Right atrium auricular region (tissue), 2 donors: Measurements from ENCODE around the gene SNX11. TPM values are rescaled to one million over a fixed set of nuclear protein-coding genes. Genes with fewer than 3 reads are reported as not detected.

Experiments used
- DNase-seq: peaks from one replicate; pipeline ENCODE4 v3.0.0-alpha.2; 2019; ENCODE audit warnings: low spot score
- H3K27ac ChIP-seq, 2 donors: fragments of 200-600 bp; sonication (generic); 1 replicate in 1 of 2; 2 replicates in 1 of 2; pipeline ENCODE4 v1.5.1; 2016 to 2019
- H3K27me3 ChIP-seq, 2 donors: fragments of 200-600 bp; sonication (generic); one replicate each; pipeline versions ENCODE4 v1.5.1 to v1.6.0; 2017 to 2019
- H3K36me3 ChIP-seq: fragments of 200-600 bp; sonication (generic); one replicate; pipeline ENCODE4 v1.5.1; 2016
- H3K4me1 ChIP-seq, 2 donors: fragments of 200-600 bp; sonication (generic); one replicate each; pipeline versions ENCODE4 v1.5.1 to v1.6.0; 2017 to 2019
- H3K4me3 ChIP-seq, 2 donors: fragments of 200-600 bp; sonication (generic); 1 replicate in 1 of 2; 2 replicates in 1 of 2; pipeline ENCODE4 v1.5.1; 2017 to 2019; ENCODE audit warnings: mild to moderate bottlenecking in 1 of 2, moderate library complexity in 1 of 2
- H3K9me3 ChIP-seq, 2 donors: fragments of 200-600 bp; sonication (generic); one replicate each; pipeline ENCODE4 v1.5.1; 2019
- total RNA-seq, 2 donors: library from RNA; depleted of rRNA; stranded (reverse); fragments of >200 nt; gene quantifications; one replicate each; pipeline ENCODE4 v1.1.0, GENCODE V29; 2016
- TF ChIP-seq, protein P1 (sequence below), 2 donors: fragments of 200-600 bp; sonication (generic); IDR thresholded peaks; one replicate each; pipeline ENCODE4 v1.5.1; 2019; ENCODE audit warnings: antibody characterized with exemption in 2 of 2

The SNX11 gene
- total RNA-seq, 2 donors from 2014 or later, result 5.4 to 9.3 TPM

DNA sequence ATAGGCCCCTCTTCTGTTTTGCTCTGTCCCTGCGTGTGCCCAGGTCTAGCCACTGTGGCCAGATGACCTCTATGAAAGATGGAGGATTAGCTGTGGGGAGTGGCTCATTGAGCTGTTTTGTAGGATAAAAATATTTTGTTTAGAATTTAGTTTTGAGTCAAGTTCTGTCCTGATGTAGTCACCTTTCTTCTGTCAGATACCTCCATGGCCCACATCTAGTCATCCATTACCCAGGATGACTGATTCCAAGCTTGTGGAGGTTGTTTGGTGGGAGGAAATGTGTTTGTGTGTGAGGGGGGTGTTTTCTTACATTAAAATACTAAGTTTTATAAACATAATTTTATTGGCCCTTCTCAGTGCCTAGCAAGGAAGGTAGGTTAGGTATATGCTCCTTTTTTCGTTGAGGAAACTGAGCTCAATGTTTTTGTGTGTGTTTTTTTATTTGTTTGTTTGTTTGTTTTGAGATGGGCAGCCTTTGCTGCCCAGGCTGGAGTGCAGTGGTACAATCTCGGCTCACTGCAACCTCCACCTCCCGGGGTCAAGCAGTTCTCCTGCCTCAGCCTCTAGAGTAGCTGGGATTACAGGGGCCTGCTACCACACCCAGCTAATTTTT is 16.3 kb downstream of the SNX11 start:
- no peaks in the 10 kb centered on the region for H3K4me1 ChIP-seq
- no peaks in the 10 kb centered on the region for H3K27me3 ChIP-seq
- TF ChIP-seq, protein P1, sequence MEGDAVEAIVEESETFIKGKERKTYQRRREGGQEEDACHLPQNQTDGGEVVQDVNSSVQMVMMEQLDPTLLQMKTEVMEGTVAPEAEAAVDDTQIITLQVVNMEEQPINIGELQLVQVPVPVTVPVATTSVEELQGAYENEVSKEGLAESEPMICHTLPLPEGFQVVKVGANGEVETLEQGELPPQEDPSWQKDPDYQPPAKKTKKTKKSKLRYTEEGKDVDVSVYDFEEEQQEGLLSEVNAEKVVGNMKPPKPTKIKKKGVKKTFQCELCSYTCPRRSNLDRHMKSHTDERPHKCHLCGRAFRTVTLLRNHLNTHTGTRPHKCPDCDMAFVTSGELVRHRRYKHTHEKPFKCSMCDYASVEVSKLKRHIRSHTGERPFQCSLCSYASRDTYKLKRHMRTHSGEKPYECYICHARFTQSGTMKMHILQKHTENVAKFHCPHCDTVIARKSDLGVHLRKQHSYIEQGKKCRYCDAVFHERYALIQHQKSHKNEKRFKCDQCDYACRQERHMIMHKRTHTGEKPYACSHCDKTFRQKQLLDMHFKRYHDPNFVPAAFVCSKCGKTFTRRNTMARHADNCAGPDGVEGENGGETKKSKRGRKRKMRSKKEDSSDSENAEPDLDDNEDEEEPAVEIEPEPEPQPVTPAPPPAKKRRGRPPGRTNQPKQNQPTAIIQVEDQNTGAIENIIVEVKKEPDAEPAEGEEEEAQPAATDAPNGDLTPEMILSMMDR (IDR thresholded peaks at IDR 0.05), result no peak
- H3K27ac ChIP-seq, result no peak overlapping the region
- DNase-seq, result no peak
- H3K4me3 ChIP-seq, result no peak overlapping the region
- peaks cover 38% of the 10 kb centered on the region for H3K36me3 ChIP-seq
- H3K9me3 ChIP-seq, result no peaks in the 10 kb centered on the region

GRCh38 chr17:48125829-48126531 is 18.4 kb downstream of the SNX11 start:
- no peak overlapping the region for H3K4me3 ChIP-seq
- no peak for DNase-seq
- H3K4me1 ChIP-seq, result no peaks in the 10 kb centered on the region
- TF ChIP-seq, protein P1 (IDR thresholded peaks at IDR 0.05), result no peak
- H3K9me3 ChIP-seq, result no peaks in the 10 kb centered on the region
- peaks cover 25% of the 10 kb centered on the region for H3K36me3 ChIP-seq
- H3K27me3 ChIP-seq, result no peaks in the 10 kb centered on the region
- no peak overlapping the region for H3K27ac ChIP-seq

DNA sequence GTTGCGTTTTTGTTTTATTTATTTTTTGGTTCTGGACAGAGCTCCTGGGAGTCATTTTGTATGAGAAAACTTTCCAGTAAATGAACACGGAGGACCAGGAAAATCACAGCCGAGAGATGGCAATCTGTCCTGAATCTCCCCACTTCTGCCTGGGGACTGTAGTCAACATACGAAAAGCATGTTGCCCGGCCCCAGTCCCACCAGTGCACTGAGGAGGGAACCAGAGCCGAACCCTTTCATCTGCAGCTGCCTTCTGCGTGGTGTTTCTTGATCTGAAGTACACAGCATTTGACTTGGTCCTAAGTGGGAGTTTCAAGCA is 18.9 kb downstream of the SNX11 start:
- Histone ChIP-seq H3K27ac (no peak overlapping the region), H3K36me3 (peaks cover 20% of the 10 kb centered on the region), H3K27me3 (no peaks in the 10 kb centered on the region), H3K4me1 (no peaks in the 10 kb centered on the region), H3K9me3 (no peaks in the 10 kb centered on the region), H3K4me3 (no peak overlapping the region)
- TF ChIP-seq, protein P1 (IDR thresholded peaks at IDR 0.05), result no peak
- no peak for DNase-seq

DNA sequence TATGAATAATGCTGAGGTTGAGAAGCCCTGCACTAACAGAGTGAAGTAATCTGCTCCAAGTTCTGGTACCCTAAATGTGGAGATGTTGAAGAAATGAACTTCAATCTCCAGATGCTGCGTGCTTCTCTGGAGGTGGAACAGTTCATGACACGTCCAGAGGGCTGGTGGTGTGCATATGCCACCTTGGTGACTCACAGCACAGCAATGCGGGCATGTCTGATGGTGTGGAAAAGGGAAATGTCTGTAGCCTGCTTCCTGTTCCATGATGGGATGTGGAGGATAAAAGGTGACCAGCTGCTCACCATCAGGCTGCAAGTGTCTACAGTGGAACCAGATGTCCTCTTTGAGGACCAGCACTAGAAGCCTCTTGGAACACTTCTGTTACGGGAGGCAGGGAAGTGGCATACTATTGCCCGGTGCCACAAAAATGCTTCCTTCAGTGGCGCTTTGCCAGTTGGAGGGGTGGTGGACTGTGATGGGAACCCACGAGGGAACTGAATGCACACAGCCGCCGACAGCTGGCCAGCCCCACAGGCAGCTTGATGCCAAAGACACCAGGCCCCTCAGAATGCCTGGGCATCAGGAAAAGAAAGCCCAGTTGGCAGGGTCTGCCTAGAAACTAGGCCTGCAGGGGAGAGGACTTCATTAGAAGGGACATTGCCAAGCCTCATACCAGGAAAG is 19.9 kb downstream of the SNX11 start:
- peaks cover 10% of the 10 kb centered on the region for H3K36me3 ChIP-seq

DNA sequence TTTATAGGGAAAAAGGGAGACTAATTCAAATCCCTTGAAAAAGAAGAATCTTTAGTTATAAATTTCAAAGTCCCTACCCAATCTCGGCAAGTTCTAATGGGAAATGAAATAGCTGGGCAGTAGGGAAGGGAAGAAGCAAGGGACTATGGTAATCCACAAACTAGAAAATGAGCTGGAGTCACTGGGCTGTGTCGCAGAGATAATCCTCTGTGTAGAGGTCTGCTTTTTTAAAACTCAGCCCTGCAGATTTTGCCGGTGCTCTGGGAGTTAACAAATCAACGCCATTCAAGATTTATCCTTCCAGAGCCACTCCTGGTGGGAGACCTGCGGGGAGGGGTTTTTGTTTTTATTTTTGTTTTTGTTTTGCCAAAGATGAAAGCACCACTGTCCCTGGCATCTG is 20.8 kb downstream of the SNX11 start:
- Histone ChIP-seq H3K36me3 (peaks cover under 1% of the 10 kb centered on the region), H3K4me1 (no peaks in the 10 kb centered on the region), H3K27me3 (no peaks in the 10 kb centered on the region), H3K27ac (no peak overlapping the region), H3K9me3 (no peaks in the 10 kb centered on the region), H3K4me3 (no peak overlapping the region)
- TF ChIP-seq, protein P1 (IDR thresholded peaks at IDR 0.05), result no peak
- no peak for DNase-seq

More for the DNA sequence above, 19.9 kb downstream of the SNX11 start:
- H3K27me3 ChIP-seq, result no peaks in the 10 kb centered on the region
- no peaks in the 10 kb centered on the region for H3K9me3 ChIP-seq
- TF ChIP-seq, protein P1 (IDR thresholded peaks at IDR 0.05), result no peak
- H3K27ac ChIP-seq, result no peak overlapping the region
- no peak for DNase-seq
- H3K4me3 ChIP-seq, result no peak overlapping the region
- H3K4me1 ChIP-seq, result no peaks in the 10 kb centered on the region
